EL (cell line): ENCODE data around the gene CIZ1.

Experiments used
- DNase-seq: peaks from one replicate; pipeline ENCODE4 v3.0.0-alpha.2; 2016

CIZ1 gene

GRCh38 chr9:128159784-128160602 lies 31.4 kb downstream of the CIZ1 start, which contains the start of gene BBLN:
Gene BBLN, plus strand, starts transcription at chr9:128160265. Its CDS starts 143 bp downstream, at chr9:128160408.
- peak; percentile 95 for DNase-seq

DNA sequence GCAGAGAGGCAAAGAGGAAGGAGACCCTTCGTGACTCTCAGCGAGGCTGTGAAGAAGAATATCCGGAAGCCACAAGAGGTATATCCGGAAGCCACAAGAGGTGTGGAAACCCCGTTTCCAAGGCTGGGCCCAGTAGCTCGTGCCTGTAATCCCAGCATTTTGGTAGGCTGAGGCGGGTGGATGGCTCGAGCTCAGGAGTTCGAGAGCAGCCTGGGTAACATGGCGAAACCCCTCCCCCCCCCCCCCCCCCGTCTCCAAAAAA lies 31.9 kb downstream of the CIZ1 start:
- no peak for DNase-seq

- no peak for DNase-seq
Measured at GRCh38 chr9:128155736-128156500, 35.5 kb downstream of the CIZ1 start.

DNA sequence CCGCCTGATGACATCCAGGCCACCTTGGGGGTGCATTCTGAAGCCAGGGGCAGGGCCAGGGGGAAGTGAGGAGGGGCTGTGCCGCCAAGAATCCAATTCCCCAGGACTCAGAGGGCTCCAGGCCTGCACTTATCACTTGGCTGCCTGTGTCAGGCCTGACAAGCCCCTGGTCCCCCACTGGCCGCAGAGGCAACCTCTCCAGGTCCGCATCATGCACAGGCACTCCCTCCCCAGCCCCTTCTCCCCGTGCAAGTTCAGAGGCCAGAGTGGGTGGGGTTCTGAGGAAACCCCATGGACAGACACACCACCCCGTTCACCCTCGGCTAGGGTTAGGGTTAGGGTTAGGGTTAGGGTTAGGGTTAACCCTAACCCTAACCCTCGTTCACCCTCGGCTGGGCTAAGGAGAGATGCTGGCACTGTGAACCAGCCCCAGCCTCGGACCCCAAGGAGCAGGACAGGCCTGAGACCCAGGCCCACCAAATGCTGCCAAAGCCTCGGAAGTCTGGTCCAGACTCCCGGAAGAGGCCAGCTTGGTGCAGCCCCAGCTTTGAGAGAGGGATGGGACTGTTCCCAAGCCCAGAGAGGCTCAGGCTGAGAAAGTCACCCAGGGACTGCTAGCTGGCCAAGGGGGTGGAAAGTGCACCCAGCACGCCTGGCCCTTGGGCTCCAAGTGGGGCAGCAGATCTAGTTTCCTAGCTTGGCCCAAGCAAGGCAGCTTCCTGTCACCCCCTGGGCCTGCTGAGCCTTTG lies 37.3 kb downstream of the CIZ1 start:
- DNase-seq: no peak

GRCh38 chr9:128153060-128153946 lies 38.1 kb downstream of the CIZ1 start:
- DNase-seq: no peak

- no peak for DNase-seq
Measured at GRCh38 chr9:128152133-128153059, 39.0 kb downstream of the CIZ1 start.

GRCh38 chr9:128151309-128152132 lies 39.9 kb downstream of the CIZ1 start:
- no peak for DNase-seq

GRCh38 chr9:128150594-128151308 lies 40.6 kb downstream of the CIZ1 start:
- DNase-seq: no peak

GRCh38 chr9:128149951-128150593 lies 41.3 kb downstream of the CIZ1 start:
- no peak for DNase-seq

DNA sequence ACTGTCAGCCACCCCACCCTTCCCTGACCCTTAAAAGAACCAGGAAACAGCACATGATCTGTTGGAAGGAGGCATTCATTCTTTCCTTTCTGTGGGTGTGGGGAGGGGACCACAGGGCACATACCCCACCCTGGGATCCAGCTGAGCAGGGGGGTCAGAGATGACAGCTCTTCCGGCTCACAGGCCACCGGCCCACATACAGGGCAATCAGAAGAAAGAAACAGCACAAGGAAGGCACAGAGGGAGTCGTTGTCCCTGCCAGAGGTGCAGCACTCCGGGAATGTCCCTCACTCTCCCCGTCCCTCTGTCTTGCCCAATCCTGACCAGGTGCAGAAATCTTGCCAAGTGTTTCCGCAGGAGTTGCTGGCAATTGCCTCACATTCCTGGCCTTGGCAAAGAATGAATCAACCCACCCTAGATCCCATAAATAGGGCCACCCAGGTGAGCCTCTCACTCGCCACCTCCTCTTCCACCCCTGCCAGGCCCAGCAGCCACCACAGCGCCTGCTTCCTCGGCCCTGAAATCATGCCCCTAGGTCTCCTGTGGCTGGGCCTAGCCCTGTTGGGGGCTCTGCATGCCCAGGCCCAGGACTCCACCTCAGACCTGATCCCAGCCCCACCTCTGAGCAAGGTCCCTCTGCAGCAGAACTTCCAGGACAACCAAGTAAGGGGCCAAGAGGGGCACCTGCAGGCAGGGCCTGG lies 42.2 kb downstream of the CIZ1 start, which contains the start of gene LCN2:
Gene LCN2, plus strand, starts transcription at position 453 of the 701 bp plus-strand sequence. Its CDS starts 73 bp downstream, at position 526.
- DNase-seq: no peak

DNA sequence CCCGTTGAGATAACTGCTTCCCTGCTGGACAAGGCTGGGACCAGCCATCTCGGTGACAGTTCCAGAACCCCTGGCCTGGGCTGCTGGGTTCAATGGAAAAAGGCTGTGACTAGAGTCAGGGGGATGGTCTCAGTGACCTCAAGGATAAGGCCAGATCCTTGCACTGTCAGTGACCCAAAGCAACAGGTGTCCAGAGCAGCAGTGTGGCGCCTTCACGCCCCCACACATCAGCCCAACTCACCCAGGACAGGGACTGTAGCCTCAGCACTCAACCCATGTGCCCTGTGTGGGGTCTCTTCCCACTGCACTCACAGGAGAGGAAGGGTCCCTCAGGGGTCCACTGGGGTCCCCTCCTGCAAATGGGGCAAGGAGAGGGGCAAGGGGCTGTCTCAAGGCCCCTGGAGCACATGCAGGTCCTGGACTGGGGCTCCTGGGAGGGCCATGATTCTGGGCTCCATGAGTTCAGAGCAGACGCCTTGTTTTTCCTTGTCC lies 42.8 kb downstream of the CIZ1 start:
- no peak for DNase-seq

- DNase-seq: no peak
Measured at GRCh38 chr9:128146591-128147120, 44.7 kb downstream of the CIZ1 start.

DNA sequence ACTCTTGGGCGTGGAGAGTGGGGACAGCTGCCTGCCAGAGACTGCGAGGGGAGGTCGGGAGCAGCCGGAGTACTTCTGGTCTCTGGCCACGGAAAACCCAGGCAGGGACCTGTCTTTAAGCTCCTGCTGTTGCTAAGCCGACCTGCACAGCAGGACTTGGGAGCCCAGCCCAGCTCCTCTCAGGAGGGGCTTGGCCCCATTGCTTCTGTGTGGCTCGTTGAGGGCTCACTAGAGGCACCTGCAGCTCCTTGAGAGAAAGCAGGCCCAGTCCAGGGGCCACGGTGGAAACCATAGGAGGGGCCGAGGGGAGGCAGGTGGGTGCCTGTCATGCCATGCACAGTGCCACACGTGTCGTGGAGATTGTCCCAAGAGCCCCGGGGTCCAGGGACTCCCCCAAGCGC lies 45.4 kb downstream of the CIZ1 start:
- DNase-seq: no peak

- DNase-seq: no peak
Measured at GRCh38 chr9:128145536-128145935, 45.8 kb downstream of the CIZ1 start.

GRCh38 chr9:128144239-128145181 lies 46.9 kb downstream of the CIZ1 start:
- DNase-seq: no peak

- DNase-seq: no peak
Measured at GRCh38 chr9:128143525-128144238, 47.7 kb downstream of the CIZ1 start.
